ENCODE results near the gene CRYGD.

GRCh38 chr2:208097313-208097712, 27.0 kb downstream of the CRYGD start:
- TF ChIP-seq CTCF (conservative IDR thresholded peaks at IDR 0.05 in 1 of 2, IDR thresholded peaks at IDR 0.05 in 1 of 2; ENCODE audit: low read depth in 1 of 2, low read length in 2 of 2): no peak
- no peak for TF ChIP-seq EZH2 (IDR thresholded peaks at IDR 0.05; ENCODE audit: low read length, missing control alignments)

Measured in fibroblast of lung (primary cell).